Cardiac fibroblast (primary cell): Measurements from ENCODE around the gene MAP7.
"Not testable (repeated sequence)": the region's sequence is repeated elsewhere in the genome, so short reads cannot be mapped to it uniquely, and the experiment has no call there.

ENCODE experiments used
- DNase-seq, 2 donors: peaks; one replicate each; pipeline versions ENCODE4 v3.0.0 to v3.0.0-alpha.2; 2010; ENCODE audit warnings: low read depth in 2 of 2
- H3K4me3 ChIP-seq, 2 donors: replicated peaks in 1 of 2; 1 replicate in 1 of 2; 2 replicates in 1 of 2; pipeline ENCODE4 v1.5.1; 2011; ENCODE audit warnings: low read depth in 2 of 2, low read length in 2 of 2, mild to moderate bottlenecking in 2 of 2, moderate library complexity in 1 of 2
- TF ChIP-seq, protein P1 (sequence below): IDR thresholded peaks from one replicate; pipeline ENCODE4 v1.5.1; 2011; ENCODE audit warnings: low read depth, mild to moderate bottlenecking, low read length, inconsistent platforms

MAP7 gene

DNA sequence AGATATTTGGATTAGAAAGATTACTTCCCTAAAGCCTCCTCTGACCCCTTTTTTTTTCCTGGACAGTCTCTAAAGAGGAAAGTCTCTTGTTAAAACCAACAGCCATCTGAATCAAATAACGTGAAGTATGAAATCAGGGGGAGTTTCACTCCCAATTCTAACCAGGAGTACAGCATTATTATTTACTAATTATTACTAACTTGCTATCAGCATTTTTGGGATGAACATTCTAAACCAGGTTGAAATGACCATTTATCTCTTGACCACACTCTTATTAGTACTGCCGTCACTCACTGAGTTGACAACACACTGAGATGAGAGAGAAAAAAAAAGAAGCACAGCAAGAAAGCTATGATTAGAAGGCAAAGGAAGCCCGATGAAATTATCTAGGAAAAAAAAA, 146.2 kb downstream of the MAP7 start:
- DNase-seq: no peak
- no peak overlapping the region for H3K4me3 ChIP-seq
- TF ChIP-seq, protein P1, sequence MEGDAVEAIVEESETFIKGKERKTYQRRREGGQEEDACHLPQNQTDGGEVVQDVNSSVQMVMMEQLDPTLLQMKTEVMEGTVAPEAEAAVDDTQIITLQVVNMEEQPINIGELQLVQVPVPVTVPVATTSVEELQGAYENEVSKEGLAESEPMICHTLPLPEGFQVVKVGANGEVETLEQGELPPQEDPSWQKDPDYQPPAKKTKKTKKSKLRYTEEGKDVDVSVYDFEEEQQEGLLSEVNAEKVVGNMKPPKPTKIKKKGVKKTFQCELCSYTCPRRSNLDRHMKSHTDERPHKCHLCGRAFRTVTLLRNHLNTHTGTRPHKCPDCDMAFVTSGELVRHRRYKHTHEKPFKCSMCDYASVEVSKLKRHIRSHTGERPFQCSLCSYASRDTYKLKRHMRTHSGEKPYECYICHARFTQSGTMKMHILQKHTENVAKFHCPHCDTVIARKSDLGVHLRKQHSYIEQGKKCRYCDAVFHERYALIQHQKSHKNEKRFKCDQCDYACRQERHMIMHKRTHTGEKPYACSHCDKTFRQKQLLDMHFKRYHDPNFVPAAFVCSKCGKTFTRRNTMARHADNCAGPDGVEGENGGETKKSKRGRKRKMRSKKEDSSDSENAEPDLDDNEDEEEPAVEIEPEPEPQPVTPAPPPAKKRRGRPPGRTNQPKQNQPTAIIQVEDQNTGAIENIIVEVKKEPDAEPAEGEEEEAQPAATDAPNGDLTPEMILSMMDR: no peak

DNA sequence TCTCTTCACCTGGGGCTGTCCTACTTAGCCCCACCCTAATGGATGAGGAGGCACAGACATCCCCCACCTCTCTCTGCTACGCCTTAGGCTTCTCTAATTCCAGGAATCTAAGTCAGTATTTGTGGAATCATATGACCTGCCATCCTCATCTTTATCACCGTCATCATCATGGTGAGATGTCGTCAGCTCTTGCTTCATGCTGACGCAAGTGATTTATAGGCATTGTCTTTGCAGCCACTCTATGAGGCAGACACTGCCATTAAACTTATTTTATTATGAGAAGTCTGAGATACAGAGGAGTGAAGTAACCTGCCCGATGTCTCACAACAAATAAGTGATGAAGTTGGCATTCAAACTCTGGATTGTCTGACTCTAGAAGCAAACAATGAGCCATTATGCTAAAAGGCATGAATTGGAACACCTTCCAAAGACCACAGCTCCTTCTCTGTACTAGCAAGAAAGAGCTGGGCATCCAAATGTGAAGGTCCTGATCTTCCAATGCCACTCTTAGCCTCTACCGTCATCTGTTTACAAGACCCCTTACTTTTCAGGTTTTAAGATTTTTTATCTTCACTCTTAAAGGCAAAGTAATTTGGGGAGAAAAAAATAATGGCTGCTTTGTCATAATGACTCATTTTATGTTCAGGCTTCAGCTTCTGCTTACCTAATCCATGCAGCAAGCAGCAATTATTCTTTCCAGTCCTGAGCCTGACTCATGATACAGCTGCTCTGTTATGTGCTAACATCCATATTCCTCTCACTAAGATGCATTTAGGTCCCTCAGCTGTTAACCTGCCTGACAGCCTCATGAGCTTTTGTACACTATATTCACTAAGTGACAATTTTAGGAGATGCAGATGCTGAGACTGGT, 146.9 kb downstream of the MAP7 start:
- peak; percentile 78 to 96 for DNase-seq
- H3K4me3 ChIP-seq: no peak overlapping the region
- TF ChIP-seq, protein P1: no peak

DNA sequence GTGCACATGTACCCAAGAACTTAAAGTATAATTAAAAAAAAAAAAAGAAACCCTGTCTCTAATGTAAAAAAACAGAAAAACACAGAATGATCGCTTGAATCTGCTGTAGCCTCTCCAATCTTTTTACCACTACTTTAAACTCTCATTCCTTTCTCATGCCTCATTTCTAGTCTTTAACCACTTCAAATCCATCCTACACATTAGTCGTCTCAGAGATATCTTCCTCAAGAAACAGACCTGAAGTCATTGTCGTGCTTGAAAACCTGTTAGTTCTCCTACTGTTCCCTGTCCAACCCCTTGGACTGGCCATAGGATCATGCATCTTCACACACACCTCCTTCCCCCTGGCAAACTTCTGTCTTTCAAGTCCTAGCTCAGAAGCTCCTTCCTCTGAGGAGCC, 148.5 kb downstream of the MAP7 start:
- TF ChIP-seq, protein P1: no peak
- no peak overlapping the region for H3K4me3 ChIP-seq
- peak in 1 of 2 donors; percentile 16 for DNase-seq

DNA sequence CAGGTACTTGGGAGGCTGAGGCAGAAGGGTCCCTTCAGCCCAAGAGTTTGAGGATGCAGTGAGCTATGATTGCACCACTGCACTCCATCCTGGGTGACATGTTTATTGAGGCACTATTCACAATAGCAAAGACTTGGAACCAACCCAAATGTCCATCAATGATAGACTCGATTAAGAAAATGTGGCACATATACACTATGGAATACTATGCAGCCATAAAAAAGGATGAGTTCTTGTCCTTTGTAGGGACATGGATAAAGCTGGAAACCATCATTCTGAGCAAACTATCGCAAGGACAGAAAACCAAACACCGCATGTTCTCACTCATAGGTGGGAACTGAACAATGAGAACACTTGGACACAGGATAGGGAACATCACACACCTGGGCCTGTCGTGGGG, 149.0 kb downstream of the MAP7 start:
- DNase-seq, H3K4me3 ChIP-seq: not testable (repeated sequence)

DNA sequence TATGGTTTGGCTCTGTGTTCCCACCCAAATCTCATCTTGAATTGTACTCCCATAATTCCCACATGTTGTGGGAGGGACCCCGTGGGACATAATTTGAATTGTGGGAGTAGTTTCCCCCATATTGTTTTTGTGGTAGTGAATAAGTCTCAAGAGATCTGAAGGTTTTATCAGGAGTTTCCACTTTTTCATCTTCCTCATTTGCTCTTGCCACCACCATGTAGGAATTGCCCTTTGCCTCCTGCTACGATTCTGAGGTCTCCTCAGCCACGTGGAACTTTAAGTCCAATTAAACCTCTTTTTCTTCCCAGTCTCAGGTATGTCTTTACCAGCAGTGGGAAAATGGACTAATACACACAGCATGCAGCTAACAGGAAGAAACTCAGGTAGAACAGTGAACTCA, 151.8 kb downstream of the MAP7 start:
- TF ChIP-seq, protein P1: no peak
- no peak for DNase-seq
- no peak overlapping the region for H3K4me3 ChIP-seq

DNA sequence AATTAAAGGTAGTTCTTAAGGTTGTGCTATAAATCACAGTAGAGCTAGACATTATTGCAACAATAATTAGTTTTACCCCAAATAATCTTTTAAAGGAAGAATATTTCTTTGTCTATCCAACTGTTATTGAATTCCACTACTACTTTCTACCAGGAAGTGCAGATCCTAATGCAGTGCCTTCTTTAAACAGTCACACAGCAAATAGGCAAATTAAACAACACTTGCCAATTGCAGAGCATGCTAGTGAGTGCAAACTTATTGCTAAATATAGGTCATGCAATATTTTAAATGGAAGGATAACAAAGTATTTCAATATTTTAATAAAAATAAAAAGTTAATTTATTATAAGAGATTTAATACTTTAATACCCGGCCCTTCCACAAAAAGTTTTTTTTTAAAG, 153.3 kb downstream of the MAP7 start:
- H3K4me3 ChIP-seq: no peak overlapping the region
- TF ChIP-seq, protein P1: no peak
- no peak for DNase-seq

DNA sequence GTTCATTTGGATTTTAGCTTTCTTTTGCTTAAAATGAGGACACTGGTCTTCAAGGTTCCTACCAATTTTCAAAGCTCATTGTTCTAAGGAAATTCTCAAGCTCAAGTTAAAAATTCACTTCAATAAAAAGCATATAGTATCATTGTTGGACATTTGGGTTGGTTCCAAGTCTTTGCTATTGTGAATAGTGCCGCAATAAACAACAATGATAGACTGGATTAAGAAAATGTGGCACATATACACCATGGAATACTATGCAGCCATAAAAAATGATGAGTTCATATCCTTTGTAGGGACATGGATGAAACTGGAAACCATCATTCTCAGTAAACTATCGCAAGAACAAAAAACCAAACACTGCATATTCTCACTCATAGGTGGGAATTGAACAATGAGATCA, 159.3 kb downstream of the MAP7 start:
- DNase-seq, H3K4me3 ChIP-seq: not testable (repeated sequence)

DNA sequence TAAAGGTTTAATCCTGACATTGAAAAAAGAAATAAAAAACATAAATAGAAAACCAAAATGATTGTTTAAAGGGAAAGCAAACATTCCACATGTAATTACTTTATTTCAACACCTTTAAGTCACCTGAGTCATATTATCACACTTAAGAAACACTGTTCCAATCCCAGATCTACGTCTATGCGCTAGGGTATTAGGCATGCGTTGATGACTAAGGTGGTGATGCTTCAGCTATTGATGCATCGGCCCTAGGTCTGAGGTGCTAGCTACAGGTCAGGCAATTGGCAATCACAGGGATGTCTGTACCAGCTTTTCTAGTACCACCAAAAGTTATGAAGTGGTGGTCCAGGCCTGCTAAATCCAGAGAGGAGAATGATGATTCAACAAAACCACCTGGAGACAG, 162.9 kb downstream of the MAP7 start:
- no peak overlapping the region for H3K4me3 ChIP-seq
- no peak for DNase-seq
- TF ChIP-seq, protein P1: no peak
